MM.1S (cell line): ENCODE measurements around the gene ARHGAP31.

Experiments used
- CTCF ChIP-seq: fragments of 300-600 bp; sonication (generic); IDR thresholded peaks from 2 replicates; pipeline ENCODE4 v1.5.1; 2016; ENCODE audit warnings: antibody characterized with exemption, low read length, mixed read lengths
- EZH2 ChIP-seq: fragments of 300-600 bp; sonication (generic); optimal IDR thresholded peaks from 2 replicates; pipeline ENCODE3; 2017; ENCODE audit warnings: low read depth, mild to moderate bottlenecking, antibody characterized with exemption, low read length, mixed read lengths
- EZH2phosphoT487 ChIP-seq: fragments of 300-600 bp; sonication (generic); IDR thresholded peaks from 2 replicates; pipeline ENCODE4 v1.6.1; 2018; ENCODE audit warnings: antibody characterized with exemption, low read length

- TF ChIP-seq EZH2: no peak
- no peak for TF ChIP-seq CTCF
- TF ChIP-seq EZH2phosphoT487: no peak
These were observed 39.0 kb upstream of the ARHGAP31 start for GRCh38 chr3:119255214-119255613.
